Measurements from ENCODE around the gene NUCB1. TPM values are rescaled to one million over a fixed set of nuclear protein-coding genes. Genes with fewer than 3 reads are reported as not detected.

Gene NUCB1
- total and polyA plus RNA-seq, 9 of the 15 experiments (the other 6 are each of a cell fraction or from before 2014, with no cell fraction given): 3.1 to 153 (median 71.7) TPM

- TF ChIP-seq ETV5 (CRISPR knock-in tag; IDR thresholded peaks at IDR 0.05; ENCODE audit: low read depth): peak; percentile 59
- peak; percentile 54; the same call in 1 of the 2 replicates for TF ChIP-seq ZBTB12 (CRISPR knock-in tag; IDR thresholded peaks at IDR 0.05)
- TF ChIP-seq NCOR1 (IDR thresholded peaks at IDR 0.05): peak; percentile 88
- TF ChIP-seq ATF3 (IDR thresholded peaks at IDR 0.05): peak; percentile 53
- TF ChIP-seq ATF3 (CRISPR knock-in tag; conservative IDR thresholded peaks at IDR 0.05): peak; percentile 46; the same call in 1 of the 2 replicates
- TF ChIP-seq BRCA1 (IDR thresholded peaks at IDR 0.05): no peak
- no peak for TF ChIP-seq BRCA1 (CRISPR knock-in tag; IDR thresholded peaks at IDR 0.05)
- peak; percentile 100 for TF ChIP-seq BHLHE40 (IDR thresholded peaks at IDR 0.05; ENCODE audit: low read length)
- peak; percentile 93 for TF ChIP-seq HMGN3 (IDR thresholded peaks at IDR 0.05; ENCODE audit: borderline replicate concordance, extremely low read depth, insufficient read length, low read depth, low read length)
- peak; percentile 83 for TF ChIP-seq L3MBTL2 (IDR thresholded peaks at IDR 0.05)
- TF ChIP-seq MBD2 (IDR thresholded peaks at IDR 0.05; ENCODE audit: borderline replicate concordance, low read depth): peak; percentile 93
These were observed 54.6 kb downstream of the NUCB1 start, which contains the start of gene BAX (continued) for GRCh38 chr19:48954595-48955307.
